K562 (cell line): Measurements from ENCODE around the gene DYNLT2. TPM values are rescaled to one million over a fixed set of nuclear protein-coding genes. Genes with fewer than 3 reads are reported as not detected.

Experiments used
- ARID1B ChIP-seq: fragments of 450-650 bp; IDR thresholded peaks from 2 replicates; pipeline ENCODE4 v1.6.1; 2016; ENCODE audit warnings: antibody characterized with exemption, mild to moderate bottlenecking, inconsistent platforms
- DPF2 ChIP-seq: fragments of 450-650 bp; IDR thresholded peaks from 2 replicates; pipeline ENCODE4 v1.6.1; 2016
- FOXA1 ChIP-seq: fragments of 450-650 bp; IDR thresholded peaks from 2 replicates; pipeline ENCODE4 v1.6.1; 2016; ENCODE audit warnings: mild to moderate bottlenecking, borderline replicate concordance
- FOXA3 ChIP-seq, 2 experiments: fragments of 450-650 bp in 1 of 2; sonication (generic) in 1 of 2; formaldehyde crosslinking; IDR thresholded peaks in 1 of 2; conservative IDR thresholded peaks in 1 of 2; 2 replicates each; pipeline versions ENCODE4 v1.4.0 to v1.8.0; 2020 to 2022; ENCODE audit warnings: mild to moderate bottlenecking in 2 of 2, missing genetic modification reagents in 1 of 2
- HDAC1 ChIP-seq, 2 experiments: fragments of 450-650 bp; IDR thresholded peaks; 2 replicates each; pipeline ENCODE4 v1.6.1; 2016 to 2017; ENCODE audit warnings: inconsistent platforms in 1 of 2, mild to moderate bottlenecking in 1 of 2, moderate library complexity in 1 of 2
- HDAC3 ChIP-seq: fragments of 450-650 bp; IDR thresholded peaks from 2 replicates; pipeline ENCODE4 v1.6.1; 2018; ENCODE audit warnings: borderline replicate concordance, mild to moderate bottlenecking, moderate library complexity; ENCODE audit not compliant: partially characterized antibody
- HDGF ChIP-seq: fragments of 450-650 bp; IDR thresholded peaks from 2 replicates; pipeline ENCODE4 v1.6.1; 2016
- IRF2 ChIP-seq: sonication (generic); formaldehyde crosslinking; IDR thresholded peaks from 2 replicates; pipeline ENCODE4 v1.8.1; 2022; ENCODE audit warnings: mild to moderate bottlenecking, missing genetic modification reagents
- KLF10 ChIP-seq: fragments of 250-450 bp; sonication (Bioruptor Pico); IDR thresholded peaks from 2 replicates; pipeline ENCODE4 v1.6.1; 2021; ENCODE audit warnings: matching md5 sums
- KLF16 ChIP-seq: IDR thresholded peaks from 2 replicates; pipeline ENCODE4 v1.6.1; 2016; ENCODE audit warnings: antibody characterized with exemption
- MCM3 ChIP-seq: fragments of 450-650 bp; IDR thresholded peaks from 2 replicates; pipeline ENCODE4 v1.6.1; 2016
- MCM7 ChIP-seq, 2 experiments: fragments of 450-650 bp; IDR thresholded peaks; 2 replicates each; pipeline ENCODE4 v1.6.1; 2016 to 2018
- NFYB ChIP-seq: IDR thresholded peaks from 2 replicates; pipeline ENCODE4 v1.6.1; 2011; ENCODE audit warnings: mild to moderate bottlenecking, moderate library complexity; ENCODE audit not compliant: insufficient read length; ENCODE audit errors: extremely low read depth
- PATZ1 ChIP-seq: fragments of 250-450 bp; sonication (Bioruptor Pico); IDR thresholded peaks from 2 replicates; pipeline ENCODE4 v1.5.0; 2020; ENCODE audit warnings: mild to moderate bottlenecking, borderline replicate concordance
- PREB ChIP-seq: sonication (generic); formaldehyde crosslinking; IDR thresholded peaks from 2 replicates; pipeline ENCODE4 v1.8.1; 2023; ENCODE audit warnings: mild to moderate bottlenecking, missing genetic modification reagents
- PURB ChIP-seq: sonication (generic); formaldehyde crosslinking; IDR thresholded peaks from 2 replicates; pipeline ENCODE4 v1.9.0; 2021; ENCODE audit warnings: low read depth, mild to moderate bottlenecking, missing genetic modification reagents
- RBM22 ChIP-seq: fragments of 200-400 bp; formaldehyde crosslinking; IDR thresholded peaks from 2 replicates; pipeline ENCODE4 v1.6.1; 2018; ENCODE audit warnings: low read length, low read depth; ENCODE audit not compliant: poor library complexity, severe bottlenecking
- RBM34 ChIP-seq: fragments of 200-400 bp; formaldehyde crosslinking; IDR thresholded peaks from 2 replicates; pipeline ENCODE4 v1.6.1; 2018; ENCODE audit warnings: low read length, borderline replicate concordance; ENCODE audit not compliant: insufficient read depth
- SMAD2 ChIP-seq: fragments of 150-350 bp; IDR thresholded peaks from 2 replicates; pipeline ENCODE4 v1.6.1; 2014; ENCODE audit warnings: low read depth, mild to moderate bottlenecking, low read length
- ZFX ChIP-seq: sonication (generic); formaldehyde crosslinking; IDR thresholded peaks from 2 replicates; pipeline ENCODE4 v1.8.0; 2022; ENCODE audit warnings: mild to moderate bottlenecking, missing genetic modification reagents, moderate library complexity
- ZHX1 ChIP-seq: fragments of 150-350 bp; conservative IDR thresholded peaks from 2 replicates; pipeline ENCODE4 v1.6.1; 2014; ENCODE audit warnings: low read length
- ZNF146 ChIP-seq: IDR thresholded peaks from one replicate; pipeline ENCODE4 v1.6.1; 2018; ENCODE audit warnings: missing compliant biosample characterization; ENCODE audit not compliant: unreplicated experiment
- ZNF41 ChIP-seq: fragments of 250-450 bp; sonication (Bioruptor Pico); conservative IDR thresholded peaks from 2 replicates; pipeline ENCODE4 v1.4.0; 2020; ENCODE audit warnings: mild to moderate bottlenecking
- ZNF717 ChIP-seq: fragments of 250-450 bp; sonication (Bioruptor Pico); IDR thresholded peaks from 2 replicates; pipeline ENCODE4 v1.5.0; 2021
- ZNF75A ChIP-seq: fragments of 450-650 bp; formaldehyde crosslinking; IDR thresholded peaks from 2 replicates; pipeline ENCODE4 v1.4.0; 2020; ENCODE audit warnings: mild to moderate bottlenecking
- polyA plus RNA-seq, 8 experiments: library from polyadenylated mRNA; depleted of rRNA in 4 of 8; stranded (reverse) in 5 of 8; unstranded in 3 of 8; fragments of >200 nt; fragmentation: Nextera tagmentation in 2 of 8; fragmentation: Illumina TruSeq in 1 of 8; extraction: Ambion mirVana in 2 of 8; extraction: Trizol in 1 of 8; gene quantifications; 2 replicates each; pipeline versions ENCODE4 v1.2.1 to v1.2.3, GENCODE V29; 2011 to 2014; ENCODE audit warnings: inconsistent platforms in 1 of 8, missing spikeins in 1 of 8
- total RNA-seq, 7 experiments: library from RNA; depleted of rRNA in 6 of 7; stranded (reverse); fragments of >200 nt in 6 of 7; fragmentation: Illumina TruSeq in 2 of 7; extraction: Trizol in 2 of 7; gene quantifications; 2 replicates each; pipeline versions ENCODE4 v1.2.1 to v1.2.3, GENCODE V29; 2011 to 2021; ENCODE audit warnings: low replicate concordance in 1 of 7

The DYNLT2 gene
- total and polyA plus RNA-seq, 9 of the 15 experiments (the other 6 are each of a cell fraction or from before 2014, with no cell fraction given): 2.0 to 12.8 (median 6.3) TPM

- TF ChIP-seq KLF16 (no peak), ZNF75A (CRISPR knock-in tag) (no peak), RBM34 (no peak), IRF2 (CRISPR knock-in tag) (0 out of 2 replicates have a peak, but pooled peaks have one; percentile 60), KLF10 (CRISPR knock-in tag) (no peak), DPF2 (no peak; the same call in 1 of the 2 replicates), ZNF146 (CRISPR knock-in tag) (no peak), PURB (CRISPR knock-in tag) (no peak), ZNF41 (no peak), HDAC1 (IDR thresholded peaks at IDR 0.05) (peak in 1 of 2 experiments; percentile 98; a peak in 1 of 4 replicates), ARID1B (no peak), FOXA3 (CRISPR knock-in tag; conservative IDR thresholded peaks at IDR 0.05 in 1 of 2, IDR thresholded peaks at IDR 0.05 in 1 of 2) (no peak; a peak in 1 of 4 replicates), ZFX (CRISPR knock-in tag) (peak; percentile 97), NFYB (no peak), RBM22 (peak; percentile 90), ZNF717 (CRISPR knock-in tag) (no peak), PATZ1 (CRISPR knock-in tag) (peak; percentile 63; the same call in 1 of the 2 replicates), HDAC3 (no peak), PREB (CRISPR knock-in tag) (0 out of 2 replicates have a peak, but pooled peaks have one; percentile 93), FOXA1 (no peak), ZHX1 (peak; percentile 87), SMAD2 (no peak), MCM7 (IDR thresholded peaks at IDR 0.05) (no peak), MCM3 (no peak), HDGF (no peak)
These were observed 49.2 kb downstream of the DYNLT2 start, which contains the start of the genes C6orf120 and WDR27 (continued) for GRCh38 chr6:169701954-169702839.
